Stimulated activated CD4-positive, alpha-beta T cell treated with anti-CD3 and anti-CD28 coated beads, Interleukin-4, amount 100 ng/mL, for 48 hours (primary cell): ENCODE measurements around the gene ANKRD33B.
"Not testable (repeated sequence)": the region's sequence is repeated elsewhere in the genome, so short reads cannot be mapped to it uniquely, and the experiment has no call there.

Experiments used
- DNase-seq, 2 donors: peaks; one replicate each; pipeline ENCODE4 v3.0.0-alpha.2; 2020; ENCODE audit warnings: low read depth in 2 of 2

Gene ANKRD33B

GRCh38 chr5:10537624-10538023 lies 26.2 kb upstream of the ANKRD33B start:
- no peak for DNase-seq

GRCh38 chr5:10538103-10538788 lies 25.6 kb upstream of the ANKRD33B start:
- no peak for DNase-seq

- DNase-seq: no peak
Measured at GRCh38 chr5:10538789-10539686, 24.8 kb upstream of the ANKRD33B start.

- DNase-seq: no peak
Measured at GRCh38 chr5:10539687-10539998, 24.2 kb upstream of the ANKRD33B start.

- DNase-seq: no peak
Measured at GRCh38 chr5:10540036-10540544, 23.8 kb upstream of the ANKRD33B start.

GRCh38 chr5:10540951-10541646 lies 22.8 kb upstream of the ANKRD33B start:
- no peak for DNase-seq

- no peak for DNase-seq
Measured at GRCh38 chr5:10542055-10542550, 21.8 kb upstream of the ANKRD33B start.

GRCh38 chr5:10543585-10544040 lies 20.3 kb upstream of the ANKRD33B start:
- no peak for DNase-seq

- DNase-seq: no peak
Measured at GRCh38 chr5:10545084-10545483, 18.8 kb upstream of the ANKRD33B start.

- no peak for DNase-seq
Measured at GRCh38 chr5:10546186-10546585, 17.7 kb upstream of the ANKRD33B start.

- no peak for DNase-seq
Measured at GRCh38 chr5:10548418-10549122, 15.3 kb upstream of the ANKRD33B start.

GRCh38 chr5:10549123-10549514 lies 14.8 kb upstream of the ANKRD33B start:
- not testable (repeated sequence) for DNase-seq

GRCh38 chr5:10550222-10550995 lies 13.5 kb upstream of the ANKRD33B start:
- no peak for DNase-seq

GRCh38 chr5:10551782-10552138 lies 12.1 kb upstream of the ANKRD33B start:
- DNase-seq: no peak

- DNase-seq: no peak
Measured at GRCh38 chr5:10552183-10553143, 11.4 kb upstream of the ANKRD33B start.

GRCh38 chr5:10553476-10553875 lies 10.4 kb upstream of the ANKRD33B start:
- DNase-seq: no peak

- DNase-seq: no peak
Measured at GRCh38 chr5:10555277-10555684, 8.6 kb upstream of the ANKRD33B start.

- no peak for DNase-seq
Measured at GRCh38 chr5:10556289-10556807, 7.5 kb upstream of the ANKRD33B start.
